Uterus (tissue), 4 donors: ENCODE data around the gene PLEKHG3. TPM values are rescaled to one million over a fixed set of nuclear protein-coding genes. Genes with fewer than 3 reads are reported as not detected.

ENCODE experiments used
- DNase-seq, 2 donors: peaks; one replicate each; pipeline ENCODE4 v3.0.0-alpha.2; 2019 to 2020
- H3K27ac ChIP-seq, 2 donors: fragments of 200-600 bp; sonication (generic); 1 replicate in 1 of 2; 2 replicates in 1 of 2; pipeline ENCODE4 v1.5.1; 2016 to 2018
- H3K27me3 ChIP-seq, 2 donors: fragments of 200-600 bp; sonication (generic); one replicate each; pipeline ENCODE4 v1.5.1; 2018 to 2019; ENCODE audit warnings: control low read depth in 1 of 2
- H3K36me3 ChIP-seq, 2 donors: fragments of 200-600 bp; sonication (generic); one replicate each; pipeline ENCODE4 v1.5.1; 2019; ENCODE audit warnings: control low read depth in 1 of 2
- H3K4me1 ChIP-seq, 2 donors: fragments of 200-600 bp; sonication (generic); one replicate each; pipeline ENCODE4 v1.5.1; 2018 to 2019; ENCODE audit warnings: control low read depth in 1 of 2
- H3K4me3 ChIP-seq, 2 donors: fragments of 200-600 bp; sonication (generic); 1 replicate in 1 of 2; 2 replicates in 1 of 2; pipeline ENCODE4 v1.5.1; 2018 to 2019; ENCODE audit warnings: mild to moderate bottlenecking in 1 of 2
- H3K9me3 ChIP-seq, 2 donors: fragments of 200-600 bp; sonication (generic); one replicate each; pipeline ENCODE4 v1.5.1; 2019; ENCODE audit warnings: control low read depth in 1 of 2
- POLR2A ChIP-seq, 2 donors: fragments of 450-650 bp; IDR thresholded peaks; one replicate each; pipeline ENCODE4 v1.6.1; 2016; ENCODE audit warnings: antibody characterized with exemption in 2 of 2, mild to moderate bottlenecking in 1 of 2, moderate library complexity in 1 of 2
- intact Hi-C: fragments of 100-400 bp; cut with DNase I; formaldehyde crosslinking; loops from one replicate; pipeline ENCODE4 v1.15.1; 2023; ENCODE audit warnings: low total_unique reads
- total RNA-seq, 4 donors: library from RNA; depleted of rRNA in 3 of 4; stranded (reverse); fragments of >200 nt in 3 of 4; gene quantifications; one replicate each; pipeline versions ENCODE4 v1.1.0 to v1.2.4, GENCODE V29; 2014 to 2023
- TF ChIP-seq, protein P1 (sequence below), 4 experiments: fragments of 200-600 bp in 2 of 4; fragments of 450-650 bp in 2 of 4; sonication (generic) in 2 of 4; IDR thresholded peaks; one replicate each; pipeline ENCODE4 v1.5.1; 2016 to 2019; ENCODE audit warnings: antibody characterized with exemption in 4 of 4, mild to moderate bottlenecking in 2 of 4, moderate library complexity in 1 of 4
- donor health status: DM: yes; HTN: yes; CAD: no.

PLEKHG3 gene
- total RNA-seq, 4 donors from 2014 or later, result 40.5 to 178 (median 59.7) TPM

- TF ChIP-seq, protein P1, sequence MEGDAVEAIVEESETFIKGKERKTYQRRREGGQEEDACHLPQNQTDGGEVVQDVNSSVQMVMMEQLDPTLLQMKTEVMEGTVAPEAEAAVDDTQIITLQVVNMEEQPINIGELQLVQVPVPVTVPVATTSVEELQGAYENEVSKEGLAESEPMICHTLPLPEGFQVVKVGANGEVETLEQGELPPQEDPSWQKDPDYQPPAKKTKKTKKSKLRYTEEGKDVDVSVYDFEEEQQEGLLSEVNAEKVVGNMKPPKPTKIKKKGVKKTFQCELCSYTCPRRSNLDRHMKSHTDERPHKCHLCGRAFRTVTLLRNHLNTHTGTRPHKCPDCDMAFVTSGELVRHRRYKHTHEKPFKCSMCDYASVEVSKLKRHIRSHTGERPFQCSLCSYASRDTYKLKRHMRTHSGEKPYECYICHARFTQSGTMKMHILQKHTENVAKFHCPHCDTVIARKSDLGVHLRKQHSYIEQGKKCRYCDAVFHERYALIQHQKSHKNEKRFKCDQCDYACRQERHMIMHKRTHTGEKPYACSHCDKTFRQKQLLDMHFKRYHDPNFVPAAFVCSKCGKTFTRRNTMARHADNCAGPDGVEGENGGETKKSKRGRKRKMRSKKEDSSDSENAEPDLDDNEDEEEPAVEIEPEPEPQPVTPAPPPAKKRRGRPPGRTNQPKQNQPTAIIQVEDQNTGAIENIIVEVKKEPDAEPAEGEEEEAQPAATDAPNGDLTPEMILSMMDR (IDR thresholded peaks at IDR 0.05), result no peak
- TF ChIP-seq POLR2A (IDR thresholded peaks at IDR 0.05), result no peak
- Histone ChIP-seq H3K4me1 (peaks cover 0 to 8% of the 10 kb centered on the region in 2 donors), H3K36me3 (no peaks in the 10 kb centered on the region), H3K27ac (no peak overlapping the region), H3K27me3 (no peaks in the 10 kb centered on the region), H3K4me3 (no peak overlapping the region), H3K9me3 (no peaks in the 10 kb centered on the region)
- DNase-seq, result no peak
- intact Hi-C loops, result no loop called here
Observed at GRCh38 chr14:64659366-64659765, 44.9 kb upstream of the PLEKHG3 start.

DNA sequence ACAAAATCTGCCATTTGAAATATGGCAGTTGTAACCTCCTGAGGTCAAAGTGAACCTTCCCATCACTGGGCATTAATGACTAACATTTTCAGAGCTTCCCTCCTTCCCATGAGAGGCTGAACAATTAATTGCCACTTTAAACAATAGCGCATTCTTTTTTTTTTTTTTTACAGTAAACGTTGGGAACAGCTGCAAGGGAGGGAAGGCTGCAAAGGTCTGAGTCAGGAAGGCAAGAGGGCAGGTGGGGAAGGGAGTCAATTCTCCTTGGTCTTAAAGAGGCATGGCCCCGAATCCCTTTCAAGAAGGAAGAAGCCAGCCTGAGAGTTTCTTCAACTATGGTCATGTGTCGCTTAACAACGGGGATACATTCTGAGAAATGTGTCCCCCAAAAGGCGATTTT is 41.0 kb upstream of the PLEKHG3 start:
- H3K4me3 ChIP-seq, result no peak overlapping the region
- TF ChIP-seq POLR2A (IDR thresholded peaks at IDR 0.05), result no peak
- TF ChIP-seq, protein P1 (IDR thresholded peaks at IDR 0.05), result no peak
- H3K27ac ChIP-seq, result no peak overlapping the region
- H3K9me3 ChIP-seq, result no peaks in the 10 kb centered on the region
- no peak for DNase-seq
- H3K27me3 ChIP-seq, result no peaks in the 10 kb centered on the region
- intact Hi-C loops, result no loop called here
- no peaks in the 10 kb centered on the region for H3K4me1 ChIP-seq
- H3K36me3 ChIP-seq, result no peaks in the 10 kb centered on the region

GRCh38 chr14:64671591-64671990 is 32.6 kb upstream of the PLEKHG3 start:
- no peak overlapping the region for H3K4me3 ChIP-seq
- no peaks in the 10 kb centered on the region for H3K9me3 ChIP-seq
- no peaks in the 10 kb centered on the region for H3K4me1 ChIP-seq
- TF ChIP-seq POLR2A (IDR thresholded peaks at IDR 0.05), result no peak
- TF ChIP-seq, protein P1 (IDR thresholded peaks at IDR 0.05), result peak; percentile 71 to 92 (median 82)
- peak overlapping the region in 1 of 2 donors; percentile 68 for H3K27ac ChIP-seq
- no peaks in the 10 kb centered on the region for H3K36me3 ChIP-seq
- no peaks in the 10 kb centered on the region for H3K27me3 ChIP-seq
- intact Hi-C loops, result loop anchor here (5.0 kb wide), 1 partner anchor 91 kb away; no protein-coding TSS in a partner anchor
- DNase-seq, result no peak

DNA sequence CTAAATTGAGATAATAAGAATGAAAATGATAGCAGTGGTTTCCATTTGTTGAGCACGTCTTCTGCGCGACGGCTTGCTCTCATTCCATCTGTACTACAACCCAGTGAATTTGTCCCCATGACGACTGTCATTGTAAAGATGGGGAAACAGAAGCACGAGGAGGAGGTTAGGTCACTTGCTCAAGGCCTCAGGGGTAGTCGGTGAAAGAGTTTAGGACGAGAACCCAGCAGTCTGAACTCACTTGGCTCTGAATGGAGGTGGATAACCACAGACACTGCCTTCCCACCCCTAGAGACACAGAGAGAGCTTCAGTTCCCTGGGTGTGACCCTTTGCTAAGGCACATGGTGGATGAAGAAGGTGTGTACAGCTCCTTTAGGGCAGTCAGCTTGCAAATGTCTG is 30.9 kb upstream of the PLEKHG3 start:
- Histone ChIP-seq H3K27ac (peak overlapping the region in 1 of 2 donors; percentile 68), H3K36me3 (no peaks in the 10 kb centered on the region)
- TF ChIP-seq POLR2A (IDR thresholded peaks at IDR 0.05), result no peak
- TF ChIP-seq, protein P1 (IDR thresholded peaks at IDR 0.05), result no peak

DNA sequence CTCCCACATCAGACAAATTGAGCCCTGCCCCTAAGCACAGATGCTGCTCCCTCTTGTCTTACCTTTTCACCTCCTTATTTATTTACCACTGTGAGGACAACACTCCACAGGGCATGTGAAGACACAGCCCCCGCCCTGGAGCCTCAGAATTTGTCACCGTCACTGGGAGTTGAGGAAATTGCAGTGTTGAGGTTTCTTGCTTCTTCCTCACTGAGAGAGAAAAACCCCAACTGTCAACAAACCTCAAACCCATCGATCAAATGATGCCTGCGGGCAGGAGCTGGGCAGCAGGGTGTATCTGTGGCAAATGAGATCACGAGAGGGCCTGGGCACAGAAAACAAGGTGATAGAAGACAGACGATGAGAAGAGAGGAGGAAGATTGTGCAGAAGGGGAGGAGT is 30.5 kb upstream of the PLEKHG3 start:
- intact Hi-C loops, result loop anchor here (5.0 kb wide), 1 partner anchor 89 kb away; no protein-coding TSS in a partner anchor
- DNase-seq, result no peak
- Histone ChIP-seq H3K36me3 (no peaks in the 10 kb centered on the region), H3K27me3 (no peaks in the 10 kb centered on the region), H3K4me3 (no peak overlapping the region), H3K4me1 (no peaks in the 10 kb centered on the region), H3K9me3 (no peaks in the 10 kb centered on the region), H3K27ac (peak overlapping the region in 1 of 2 donors; percentile 68)
- TF ChIP-seq, protein P1 (IDR thresholded peaks at IDR 0.05), result no peak
- no peak for TF ChIP-seq POLR2A (IDR thresholded peaks at IDR 0.05)

More for the DNA sequence above, 30.9 kb upstream of the PLEKHG3 start:
- Histone ChIP-seq H3K4me3 (no peak overlapping the region), H3K9me3 (no peaks in the 10 kb centered on the region), H3K4me1 (no peaks in the 10 kb centered on the region), H3K27me3 (no peaks in the 10 kb centered on the region)
- intact Hi-C loops, result loop anchor here (5.0 kb wide), 1 partner anchor 89 kb away; no protein-coding TSS in a partner anchor
- DNase-seq, result no peak
